Measurements from ENCODE around the gene UGP2.

UGP2 gene

GRCh38 chr2:63840081-63840784 is 1.5 kb upstream of the UGP2 start:
- peaks cover 4% of the 10 kb centered on the region for H3K36me3 ChIP-seq (ENCODE audit: insufficient read depth, insufficient read length, low read length)
- TF ChIP-seq SUZ12 (IDR thresholded peaks at IDR 0.05; ENCODE audit: extremely low read depth, insufficient read depth, insufficient read length) (no peak), ZNF274 (IDR thresholded peaks at IDR 0.05; ENCODE audit: low read depth, low read length) (no peak), YY1 (IDR thresholded peaks at IDR 0.05; ENCODE audit: insufficient read depth, insufficient read length) (no peak)
- no peak for DNase-seq (ENCODE audit: low read depth, low spot score)
- no peaks in the 10 kb centered on the region for H3K27me3 ChIP-seq (ENCODE audit: insufficient read depth, insufficient read length)
- no peaks in the 10 kb centered on the region for H3K9me3 ChIP-seq (ENCODE audit: insufficient read depth, low read length)
- H3K4me3 ChIP-seq (ENCODE audit: insufficient read length, low read depth): peak overlapping the region; percentile 78
- peak overlapping the region; percentile 80 for H3K9ac ChIP-seq (ENCODE audit: insufficient read length, low read depth)
- no peaks in the 10 kb centered on the region for H3K4me1 ChIP-seq (ENCODE audit: insufficient read depth, insufficient read length)

GRCh38 chr2:63840785-63841253 is 877 bp upstream of the UGP2 start:
- H3K4me3 ChIP-seq (ENCODE audit: insufficient read length, low read depth): peak overlapping the region; percentile 78
- TF ChIP-seq YY1 (IDR thresholded peaks at IDR 0.05; ENCODE audit: insufficient read depth, insufficient read length) (no peak), SUZ12 (IDR thresholded peaks at IDR 0.05; ENCODE audit: extremely low read depth, insufficient read depth, insufficient read length) (no peak), ZNF274 (IDR thresholded peaks at IDR 0.05; ENCODE audit: low read depth, low read length) (no peak)
- H3K9me3 ChIP-seq (ENCODE audit: insufficient read depth, low read length): peaks cover under 1% of the 10 kb centered on the region; the same call in 1 of the 2 replicates
- H3K9ac ChIP-seq (ENCODE audit: insufficient read length, low read depth): peak overlapping the region; percentile 94
- H3K36me3 ChIP-seq (ENCODE audit: insufficient read depth, insufficient read length, low read length): peaks cover 4% of the 10 kb centered on the region
- H3K27me3 ChIP-seq (ENCODE audit: insufficient read depth, insufficient read length): no peaks in the 10 kb centered on the region
- no peaks in the 10 kb centered on the region for H3K4me1 ChIP-seq (ENCODE audit: insufficient read depth, insufficient read length)
- DNase-seq (ENCODE audit: low read depth, low spot score): peak; percentile 98

GRCh38 chr2:63842149-63843061 is 709 bp downstream of the UGP2 start:
- no peak for TF ChIP-seq SUZ12 (IDR thresholded peaks at IDR 0.05; ENCODE audit: extremely low read depth, insufficient read depth, insufficient read length)
- TF ChIP-seq ZNF274 (IDR thresholded peaks at IDR 0.05; ENCODE audit: low read depth, low read length): no peak
- TF ChIP-seq YY1 (IDR thresholded peaks at IDR 0.05; ENCODE audit: insufficient read depth, insufficient read length): no peak
- peaks cover 4% of the 10 kb centered on the region for H3K36me3 ChIP-seq (ENCODE audit: insufficient read depth, insufficient read length, low read length)
- DNase-seq (ENCODE audit: low read depth, low spot score): no peak

DNA sequence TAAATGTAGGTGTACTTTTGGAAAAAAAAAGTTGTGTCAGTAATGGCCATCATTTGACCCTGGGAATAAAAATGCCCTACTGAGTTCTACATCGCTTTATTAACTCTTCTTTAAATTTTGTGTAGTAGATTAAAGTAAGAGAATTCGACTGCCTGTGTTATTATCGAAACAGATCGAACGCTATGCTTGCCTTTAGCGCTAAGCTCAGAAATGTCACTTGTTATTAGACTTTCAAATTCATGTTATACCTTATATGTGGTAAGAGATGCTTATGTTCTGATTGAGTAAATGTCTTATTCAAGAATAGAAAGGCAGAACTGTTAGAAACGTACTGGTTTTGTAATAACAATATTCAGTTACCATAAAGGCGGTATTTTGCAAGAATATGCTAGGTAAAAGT is 1.4 kb downstream of the UGP2 start:
- no peaks in the 10 kb centered on the region for H3K4me1 ChIP-seq (ENCODE audit: insufficient read depth, insufficient read length)
- peaks cover 20% of the 10 kb centered on the region for H3K9me3 ChIP-seq (ENCODE audit: insufficient read depth, low read length)
- no peak overlapping the region for H3K9ac ChIP-seq (ENCODE audit: insufficient read length, low read depth)
- TF ChIP-seq SUZ12 (IDR thresholded peaks at IDR 0.05; ENCODE audit: extremely low read depth, insufficient read depth, insufficient read length): no peak
- peaks cover 4% of the 10 kb centered on the region for H3K36me3 ChIP-seq (ENCODE audit: insufficient read depth, insufficient read length, low read length)
- peak overlapping the region; percentile 78 for H3K4me3 ChIP-seq (ENCODE audit: insufficient read length, low read depth)
- DNase-seq (ENCODE audit: low read depth, low spot score): no peak
- no peaks in the 10 kb centered on the region for H3K27me3 ChIP-seq (ENCODE audit: insufficient read depth, insufficient read length)

More at GRCh38 chr2:63842149-63843061, 709 bp downstream of the UGP2 start:
- H3K9ac ChIP-seq (ENCODE audit: insufficient read length, low read depth): peak overlapping the region; percentile 82
- no peaks in the 10 kb centered on the region for H3K4me1 ChIP-seq (ENCODE audit: insufficient read depth, insufficient read length)
- H3K4me3 ChIP-seq (ENCODE audit: insufficient read length, low read depth): peak overlapping the region; percentile 78
- H3K27me3 ChIP-seq (ENCODE audit: insufficient read depth, insufficient read length): no peaks in the 10 kb centered on the region
- H3K9me3 ChIP-seq (ENCODE audit: insufficient read depth, low read length): peaks cover 15% of the 10 kb centered on the region

DNA sequence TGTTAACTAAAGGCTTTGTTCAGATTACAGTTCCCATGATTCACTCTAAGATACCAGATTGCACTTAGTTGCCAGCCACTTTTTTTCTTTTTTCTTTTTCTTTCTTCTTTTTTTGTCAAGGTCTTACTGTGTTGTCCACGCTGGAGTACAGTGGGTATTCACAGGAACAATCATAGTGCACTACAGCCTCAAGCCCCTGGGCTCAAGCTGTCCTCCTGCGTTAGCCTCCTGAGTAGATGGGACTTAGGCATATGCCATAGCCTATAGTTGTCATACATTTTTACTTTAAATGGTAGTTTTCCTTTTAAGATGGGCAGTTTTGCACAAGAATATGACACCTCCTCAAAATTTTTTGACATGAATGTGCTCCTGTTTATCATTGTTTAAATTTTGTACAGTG is 2.1 kb downstream of the UGP2 start:
- Histone ChIP-seq H3K9ac (ENCODE audit: insufficient read length, low read depth) (no peak overlapping the region), H3K36me3 (ENCODE audit: insufficient read depth, insufficient read length, low read length) (peaks cover 4% of the 10 kb centered on the region), H3K4me3 (ENCODE audit: insufficient read length, low read depth) (no peak overlapping the region), H3K9me3 (ENCODE audit: insufficient read depth, low read length) (peaks cover 22% of the 10 kb centered on the region), H3K4me1 (ENCODE audit: insufficient read depth, insufficient read length) (no peaks in the 10 kb centered on the region), H3K27me3 (ENCODE audit: insufficient read depth, insufficient read length) (no peaks in the 10 kb centered on the region)
- DNase-seq (ENCODE audit: low read depth, low spot score): no peak
- TF ChIP-seq YY1 (IDR thresholded peaks at IDR 0.05; ENCODE audit: insufficient read depth, insufficient read length) (no peak), ZNF274 (IDR thresholded peaks at IDR 0.05; ENCODE audit: low read depth, low read length) (no peak), SUZ12 (IDR thresholded peaks at IDR 0.05; ENCODE audit: extremely low read depth, insufficient read depth, insufficient read length) (no peak)

DNA sequence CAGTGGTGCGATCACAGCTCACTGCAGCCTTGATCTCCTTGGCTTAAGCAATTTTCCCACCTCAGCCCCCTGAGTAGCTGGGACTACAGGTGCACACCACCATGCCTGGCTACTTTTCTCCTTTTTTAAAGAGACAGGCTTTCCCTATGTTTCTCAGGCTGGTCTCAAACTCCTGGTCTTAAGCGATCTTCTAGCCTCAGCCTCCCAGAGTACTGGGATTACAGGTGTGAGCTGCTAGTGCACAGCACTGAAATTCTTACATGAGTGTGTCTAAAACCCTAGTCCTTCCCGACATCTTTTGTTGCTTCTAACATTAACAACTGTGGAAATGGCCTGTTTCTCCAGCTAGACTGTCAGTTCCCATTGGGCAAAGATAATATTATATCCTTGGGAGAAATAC is 2.9 kb downstream of the UGP2 start:
- Histone ChIP-seq H3K4me1 (ENCODE audit: insufficient read depth, insufficient read length) (no peaks in the 10 kb centered on the region), H3K27me3 (ENCODE audit: insufficient read depth, insufficient read length) (no peaks in the 10 kb centered on the region), H3K9ac (ENCODE audit: insufficient read length, low read depth) (no peak overlapping the region), H3K36me3 (ENCODE audit: insufficient read depth, insufficient read length, low read length) (peaks cover 4% of the 10 kb centered on the region), H3K4me3 (ENCODE audit: insufficient read length, low read depth) (no peak overlapping the region), H3K9me3 (ENCODE audit: insufficient read depth, low read length) (peaks cover 22% of the 10 kb centered on the region)
- no peak for DNase-seq (ENCODE audit: low read depth, low spot score)
- TF ChIP-seq YY1 (IDR thresholded peaks at IDR 0.05; ENCODE audit: insufficient read depth, insufficient read length): no peak
- no peak for TF ChIP-seq SUZ12 (IDR thresholded peaks at IDR 0.05; ENCODE audit: extremely low read depth, insufficient read depth, insufficient read length)

DNA sequence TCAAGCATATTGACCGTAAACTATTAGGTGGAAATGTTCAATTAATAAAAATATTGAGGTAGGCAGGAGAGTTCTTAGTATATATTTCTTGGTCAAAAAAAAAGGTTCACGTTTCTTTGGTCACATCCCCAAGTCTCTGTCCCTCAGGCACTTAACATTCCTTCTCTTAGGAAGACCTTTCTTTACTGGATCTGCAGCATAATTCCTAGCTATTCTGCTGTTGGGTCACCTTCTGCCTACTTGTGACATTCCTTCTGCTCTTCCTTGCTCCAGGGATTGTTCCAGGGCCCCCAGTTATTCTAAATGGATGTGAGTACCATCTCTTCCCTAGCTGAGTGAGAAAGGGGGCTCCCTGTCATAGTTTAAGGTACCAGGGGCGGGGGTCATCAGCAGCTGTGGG is 4.2 kb downstream of the UGP2 start:
- H3K4me1 ChIP-seq (ENCODE audit: insufficient read depth, insufficient read length): no peaks in the 10 kb centered on the region

More for the DNA sequence above, 4.2 kb downstream of the UGP2 start:
- Histone ChIP-seq H3K4me3 (ENCODE audit: insufficient read length, low read depth) (no peak overlapping the region), H3K27me3 (ENCODE audit: insufficient read depth, insufficient read length) (no peaks in the 10 kb centered on the region), H3K36me3 (ENCODE audit: insufficient read depth, insufficient read length, low read length) (peaks cover 4% of the 10 kb centered on the region), H3K9me3 (ENCODE audit: insufficient read depth, low read length) (peaks cover 22% of the 10 kb centered on the region), H3K9ac (ENCODE audit: insufficient read length, low read depth) (no peak overlapping the region)
- DNase-seq (ENCODE audit: low read depth, low spot score): no peak
- no peak for TF ChIP-seq SUZ12 (IDR thresholded peaks at IDR 0.05; ENCODE audit: extremely low read depth, insufficient read depth, insufficient read length)

Data from NT2/D1 (cell line).